NCI-H345 (cell line): Measurements from ENCODE around the gene MMP24.
A peak's percentile ranks its signal among the peaks of the same experiment; 100 is the strongest.
"Not testable (repeated sequence)": the region's sequence is repeated elsewhere in the genome, so short reads cannot be mapped to it uniquely, and the experiment has no call there.

ENCODE experiments used
- DNase-seq: peaks from one replicate; lab custom pipeline; 2025; lab: John Stamatoyannopoulos, UW

MMP24 gene

DNA sequence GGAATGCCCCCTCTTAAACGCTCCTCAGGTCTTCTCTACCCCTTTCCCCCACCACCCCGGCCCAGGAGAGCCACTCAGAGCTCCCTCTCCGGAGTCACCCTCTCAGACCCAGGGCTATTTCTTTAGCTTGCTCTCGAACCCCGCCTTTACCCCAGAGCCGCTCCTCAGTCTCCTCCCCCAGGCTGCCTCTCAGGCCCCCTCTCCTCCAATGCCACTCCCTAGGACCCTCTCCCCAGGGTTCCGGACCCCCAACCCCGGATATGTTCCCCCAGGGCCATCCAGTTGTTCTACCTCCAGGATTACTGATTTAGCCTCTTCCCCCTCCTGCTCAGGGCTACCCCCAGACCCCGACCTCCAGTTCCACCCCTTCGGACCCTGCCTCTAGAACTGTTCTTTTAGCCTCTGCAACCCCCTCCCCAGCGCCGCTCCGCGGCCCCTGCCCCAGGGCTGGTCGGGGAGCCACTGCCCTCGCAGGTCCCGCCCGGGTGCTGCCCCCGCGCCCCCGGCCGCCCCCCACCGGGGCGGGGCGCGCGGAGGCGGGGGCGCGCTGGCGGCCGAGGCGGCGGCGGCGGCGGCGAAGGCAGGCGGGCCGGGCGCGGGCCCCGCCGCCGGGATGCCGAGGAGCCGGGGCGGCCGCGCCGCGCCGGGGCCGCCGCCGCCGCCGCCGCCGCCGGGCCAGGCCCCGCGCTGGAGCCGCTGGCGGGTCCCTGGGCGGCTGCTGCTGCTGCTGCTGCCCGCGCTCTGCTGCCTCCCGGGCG lies at the start of gene MMP24:
Gene MMP24, plus strand, starts transcription at position 565 of the 758 bp plus-strand sequence. Its CDS starts 49 bp downstream, at position 614.
- DNase-seq, result peak; percentile 26

DNA sequence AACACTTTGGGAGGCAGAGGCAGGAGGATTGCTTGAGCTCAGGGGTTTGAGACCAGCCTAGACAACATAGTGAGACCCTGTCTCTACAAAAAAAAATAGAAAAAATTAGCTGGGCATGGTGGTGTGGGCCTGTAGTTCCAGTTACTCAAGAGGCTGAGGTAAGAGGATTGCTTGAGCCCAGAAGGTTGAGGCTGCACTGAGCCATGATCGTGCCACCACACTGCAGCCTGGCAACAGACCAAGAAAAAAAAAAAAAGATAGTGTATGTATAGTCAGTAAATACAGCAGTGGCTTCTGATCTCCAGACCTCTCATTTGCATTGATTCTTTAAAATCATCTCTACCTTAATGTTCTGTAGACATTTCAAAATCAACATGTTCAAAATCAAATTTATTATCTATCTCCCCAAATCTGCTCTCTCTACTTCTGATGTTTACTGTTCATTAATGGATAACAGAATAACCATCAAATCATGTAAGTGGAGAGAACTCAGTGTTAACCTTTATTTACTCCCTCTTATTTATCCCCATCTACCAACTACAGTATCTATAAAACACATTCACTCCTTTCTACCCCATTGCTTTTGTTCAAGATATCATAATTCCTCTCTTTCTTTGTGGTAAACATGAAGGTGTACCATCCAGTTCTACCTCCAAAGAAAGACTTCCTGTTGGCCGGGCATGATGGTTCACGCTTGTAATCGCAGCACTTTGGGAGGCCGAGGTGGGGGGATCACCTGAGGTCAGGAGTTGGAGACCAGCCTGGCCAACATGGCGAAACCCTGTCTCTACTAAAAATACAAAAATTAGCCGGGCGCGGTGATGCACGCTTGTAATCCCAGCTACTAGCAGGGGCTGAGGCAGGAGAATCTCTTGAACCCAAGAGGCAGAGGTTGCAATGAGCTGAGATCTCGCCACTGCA lies 46.9 kb upstream of the MMP24 start:
- DNase-seq, result no peak

DNA sequence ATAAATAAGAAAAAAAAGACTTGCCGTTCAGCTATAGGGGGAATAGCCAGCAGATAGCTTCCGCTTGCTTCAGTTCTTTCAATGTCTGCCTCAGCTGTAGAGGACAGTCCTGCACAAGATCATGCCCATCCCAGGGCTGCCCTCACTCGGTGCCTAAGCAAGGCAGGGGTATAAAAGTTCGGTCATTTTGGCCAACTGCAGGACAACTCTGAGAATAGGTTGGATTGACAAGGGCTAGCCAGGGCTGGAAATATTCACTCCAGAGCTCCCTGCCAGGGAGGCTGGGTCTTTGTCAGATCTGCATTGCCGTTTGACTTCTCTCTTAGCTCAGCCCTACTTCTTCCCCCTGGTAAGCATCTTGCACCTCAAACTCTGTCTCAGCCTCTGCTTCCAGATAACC lies 46.2 kb upstream of the MMP24 start:
- DNase-seq, result no peak

DNA sequence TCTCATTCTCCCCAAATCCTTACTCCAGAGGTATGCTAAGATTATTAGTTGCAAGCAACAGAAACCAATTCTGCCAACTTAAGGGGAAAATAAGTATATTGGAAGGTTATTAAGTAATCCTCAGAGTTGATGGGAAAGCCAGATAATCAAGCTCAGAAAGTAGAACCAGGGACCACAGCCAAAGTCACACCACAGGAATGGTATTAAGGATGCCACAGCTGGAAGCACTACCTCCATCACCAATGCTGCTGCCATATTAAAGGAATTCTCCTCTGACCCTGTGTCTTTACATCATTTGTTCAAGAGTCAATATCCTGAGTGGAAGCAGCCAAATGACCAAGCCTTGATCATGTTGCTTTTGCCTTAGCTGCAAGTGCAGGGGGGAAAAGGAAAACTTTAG lies 44.8 kb upstream of the MMP24 start:
- no peak for DNase-seq

DNA sequence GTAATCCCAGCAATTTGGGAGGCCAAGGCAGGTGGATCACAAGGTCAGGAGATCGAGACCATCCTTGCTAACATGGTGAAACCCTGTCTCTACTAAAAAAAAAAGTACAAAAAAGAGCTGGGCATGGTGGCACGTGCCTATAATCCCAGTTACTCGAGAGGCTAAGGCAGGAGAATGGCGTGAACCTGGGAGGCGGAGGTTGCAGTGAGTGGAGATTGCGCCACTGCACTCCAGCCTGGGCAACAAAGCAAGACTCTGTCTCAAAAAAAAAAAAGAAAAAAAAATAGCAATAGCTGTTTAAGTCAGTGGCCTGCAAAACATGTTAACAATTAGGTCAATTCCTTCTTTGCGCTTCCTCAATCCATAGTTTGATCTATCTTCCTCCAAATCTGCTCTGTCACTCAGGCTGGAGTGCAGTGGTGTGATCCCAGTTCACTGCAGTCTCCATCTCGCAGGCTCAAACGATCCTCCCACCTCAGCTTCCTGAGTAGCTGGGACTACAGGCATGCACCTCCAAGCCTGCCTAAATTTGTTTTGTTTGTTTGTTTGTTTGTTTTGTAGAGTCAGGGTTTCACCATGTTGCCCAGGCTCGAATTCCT lies 39.7 kb upstream of the MMP24 start:
- not testable (repeated sequence) for DNase-seq

GRCh38 chr20:35187584-35188190 lies 38.8 kb upstream of the MMP24 start:
- no peak for DNase-seq

DNA sequence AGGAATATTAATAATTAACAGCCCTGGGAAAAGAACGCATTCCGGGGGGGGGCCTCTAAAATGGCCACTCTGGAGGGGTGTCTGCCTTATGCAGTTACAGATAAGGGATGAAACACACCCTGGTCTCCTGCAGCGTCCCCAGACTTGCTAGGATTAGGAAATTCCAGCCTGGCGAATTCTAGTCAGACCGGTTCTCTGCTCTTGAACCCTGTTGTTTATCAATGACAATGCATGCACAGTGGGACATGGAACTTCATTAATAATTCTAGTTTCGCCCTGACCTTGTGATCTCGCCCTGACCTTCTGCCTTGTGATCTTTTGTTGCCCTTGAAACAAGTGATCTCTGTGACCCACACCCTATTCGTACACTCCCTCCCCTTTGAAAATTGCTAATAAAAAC lies 37.3 kb upstream of the MMP24 start:
- DNase-seq, result not testable (repeated sequence)

DNA sequence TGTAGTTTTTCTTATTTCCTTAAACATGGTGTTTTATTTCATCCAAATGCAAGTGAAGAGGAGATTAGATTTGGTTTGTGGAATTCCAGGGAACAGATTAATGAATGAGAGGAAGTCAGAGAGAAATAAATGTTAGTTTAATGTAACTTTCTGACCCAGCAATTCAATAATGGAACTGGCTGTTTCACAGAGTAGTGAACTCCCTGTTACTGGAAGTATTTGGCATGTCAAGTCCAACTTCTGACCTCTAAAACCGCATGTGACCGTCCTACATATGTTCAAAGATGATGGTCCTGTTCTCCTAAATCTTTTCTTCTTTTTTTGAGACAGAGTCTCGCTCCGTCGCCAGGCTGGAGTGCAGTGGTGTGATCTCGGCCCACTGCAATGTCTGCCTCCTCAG lies 35.9 kb upstream of the MMP24 start:
- no peak for DNase-seq

DNA sequence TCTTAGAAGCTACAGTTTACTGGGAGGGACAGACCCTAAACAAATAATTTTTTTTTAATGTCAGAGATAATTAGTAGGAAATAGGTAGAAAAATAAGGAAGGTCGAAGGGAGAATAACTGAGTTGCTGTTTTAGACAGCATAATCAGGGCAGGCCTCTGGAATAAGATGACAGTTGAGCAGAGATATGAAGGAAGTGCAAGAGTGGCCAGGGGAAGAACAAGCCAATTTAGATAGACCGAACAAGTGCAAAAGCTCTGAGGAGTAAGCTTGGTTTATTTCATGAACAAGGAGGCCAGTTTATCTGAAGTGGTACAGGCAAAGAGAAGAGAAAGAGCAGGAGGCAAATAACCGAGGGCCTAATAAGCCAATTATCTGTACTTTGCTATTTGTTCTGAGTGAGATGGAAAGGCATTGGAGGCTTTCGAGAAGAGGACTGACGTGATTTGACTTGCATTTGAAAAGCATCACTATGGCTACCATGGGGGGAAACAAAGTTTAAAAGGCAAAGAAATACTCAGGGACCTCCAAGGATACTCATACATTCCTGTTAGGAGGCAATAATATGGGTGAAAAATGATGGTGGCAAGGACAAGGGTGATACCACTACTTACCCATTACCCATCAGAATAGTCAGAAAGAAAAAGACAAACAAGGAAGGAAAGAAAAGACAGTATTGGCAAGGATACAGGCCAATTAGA lies 34.9 kb upstream of the MMP24 start:
- no peak for DNase-seq

GRCh38 chr20:35192118-35192872 lies 34.2 kb upstream of the MMP24 start:
- no peak for DNase-seq

DNA sequence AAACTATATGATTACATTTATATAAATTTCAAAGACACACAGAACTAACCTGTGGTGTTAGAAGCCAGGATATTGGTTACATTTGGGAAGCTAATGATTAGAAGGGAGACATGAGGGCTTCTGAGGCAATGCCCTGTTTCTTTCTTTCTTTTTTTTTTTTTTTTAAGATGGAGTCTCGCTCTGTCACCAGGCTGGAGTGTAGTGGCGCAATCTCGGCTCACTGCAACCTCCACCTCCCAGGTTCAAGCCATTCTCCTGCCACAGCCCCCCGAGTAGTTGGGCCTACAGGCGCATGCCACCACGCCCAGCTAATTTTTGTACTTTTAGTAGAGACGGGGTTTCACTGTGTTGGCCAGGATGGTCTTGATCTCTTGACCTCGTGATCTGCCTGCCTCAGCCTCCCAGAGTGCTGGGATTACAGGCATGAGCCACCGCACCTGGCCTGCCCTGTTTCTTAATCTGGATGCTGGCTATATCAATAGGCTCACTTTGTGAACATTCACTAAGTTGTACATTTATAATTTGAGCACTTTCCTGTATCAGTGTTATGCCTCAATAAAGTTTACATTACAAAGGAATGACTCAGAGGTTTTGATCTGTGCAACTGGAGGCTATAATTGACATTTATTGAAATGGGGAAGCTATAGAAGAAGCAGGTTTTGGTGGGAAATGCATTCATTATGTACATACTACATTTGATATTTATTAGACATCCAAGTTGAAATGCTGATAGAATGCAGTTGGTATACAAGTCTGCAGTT lies 33.3 kb upstream of the MMP24 start:
- DNase-seq, result not testable (repeated sequence)

GRCh38 chr20:35196313-35196712 lies 30.2 kb upstream of the MMP24 start:
- no peak for DNase-seq

GRCh38 chr20:35199740-35200139 lies 26.8 kb upstream of the MMP24 start:
- DNase-seq, result no peak

- DNase-seq, result no peak
Observed at GRCh38 chr20:35200267-35200666, 26.2 kb upstream of the MMP24 start.

DNA sequence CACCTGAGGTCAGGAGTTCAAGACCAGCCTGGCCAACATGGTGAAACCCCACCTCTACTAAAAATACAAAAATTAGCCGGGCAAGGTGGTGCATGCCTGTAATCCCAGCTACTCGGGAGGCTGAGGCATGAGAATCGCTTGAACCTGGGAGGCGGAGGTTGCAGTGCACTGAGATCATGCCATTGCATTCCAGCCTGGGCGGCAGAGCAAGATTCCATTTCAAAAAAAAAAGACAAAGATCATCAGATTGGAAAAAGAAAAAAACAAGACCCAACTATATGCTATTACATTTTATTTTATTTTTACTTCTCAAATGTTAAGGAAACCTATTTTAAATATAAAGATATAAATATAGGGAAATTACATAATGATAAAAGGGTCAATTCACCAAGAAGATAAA lies 25.0 kb upstream of the MMP24 start:
- DNase-seq, result not testable (repeated sequence)

DNA sequence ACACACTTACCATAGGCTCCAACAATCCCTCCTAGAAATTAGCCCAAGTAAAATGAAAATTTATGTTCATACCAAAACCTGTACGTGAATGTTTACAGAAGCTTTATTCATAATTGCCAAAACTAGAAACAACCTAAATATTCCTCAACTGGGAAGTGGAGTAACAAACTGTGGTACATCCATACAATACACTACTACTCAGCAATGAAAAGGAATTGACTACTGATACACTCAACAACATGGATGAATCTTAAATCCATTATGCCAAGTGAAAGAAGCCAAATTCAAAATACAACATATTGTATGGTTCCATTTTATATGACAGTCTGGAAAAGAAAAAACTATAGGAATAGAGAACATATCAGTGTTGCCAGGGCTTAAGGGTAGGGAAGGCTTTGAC lies 19.7 kb upstream of the MMP24 start:
- DNase-seq, result no peak

- peak; percentile 71 for DNase-seq
Observed at GRCh38 chr20:35207950-35208611, 18.4 kb upstream of the MMP24 start.

DNA sequence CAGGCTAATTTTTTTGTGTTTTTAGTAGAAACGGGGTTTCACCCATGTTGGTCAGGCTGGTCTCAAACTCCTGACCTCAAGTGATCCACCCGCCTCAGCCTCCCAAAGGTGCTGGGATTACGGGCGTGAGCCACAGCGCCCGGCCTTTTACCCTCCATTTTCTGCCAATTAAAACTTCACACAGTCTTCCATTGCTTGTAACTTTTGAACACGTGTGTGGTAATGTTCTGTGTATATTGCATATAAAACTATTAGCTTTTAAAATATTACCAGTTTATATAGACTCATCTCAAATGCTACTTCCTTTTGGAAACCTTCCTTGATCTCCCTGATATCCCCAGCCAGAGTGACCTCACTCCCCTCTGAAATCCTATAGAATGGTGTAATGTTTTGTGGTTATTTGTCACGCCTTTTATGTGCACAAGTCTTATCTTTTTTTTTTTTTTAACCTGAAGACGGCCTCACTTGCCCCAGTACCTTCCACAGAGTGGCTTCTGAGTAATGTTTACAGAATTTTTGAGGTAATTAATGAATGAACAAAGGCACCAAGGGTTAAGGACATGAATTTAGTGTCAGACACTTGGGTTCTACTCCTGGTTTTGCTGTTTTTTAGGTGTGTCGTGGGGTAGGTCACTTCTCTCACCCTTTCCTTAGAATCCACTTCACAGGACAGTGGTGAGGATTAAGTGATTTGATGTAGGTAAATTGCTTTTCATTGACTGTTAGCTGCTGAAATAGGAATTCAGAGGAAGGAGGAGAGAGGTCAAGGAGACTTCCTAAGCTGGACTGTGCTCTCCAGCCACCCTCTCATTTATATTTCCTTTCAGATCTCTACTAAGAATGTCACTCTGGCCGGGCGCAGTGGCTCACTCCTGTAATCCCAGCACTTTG lies 11.2 kb upstream of the MMP24 start:
- no peak for DNase-seq

DNA sequence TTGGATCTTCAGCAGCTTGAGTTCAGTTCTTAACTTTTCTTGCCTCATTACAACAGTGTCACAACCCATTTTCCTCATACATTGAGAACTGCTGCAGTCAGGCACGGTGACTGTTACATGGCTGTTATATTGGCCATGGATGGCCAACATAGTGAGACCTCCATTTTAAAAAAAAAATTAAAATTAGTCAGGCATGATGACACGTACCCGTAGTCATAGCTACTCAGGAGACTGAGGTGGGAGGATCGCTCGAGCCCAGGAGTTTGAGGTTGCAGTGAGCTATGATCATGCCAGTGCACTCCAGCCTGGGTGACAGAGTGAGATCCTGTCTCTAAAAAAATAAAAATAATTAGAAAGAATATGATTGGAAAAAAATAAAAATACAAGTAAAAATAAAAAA lies 9.9 kb upstream of the MMP24 start:
- DNase-seq, result no peak
